Activated gamma-delta T cell treated with anti-CD3 and anti-CD28 coated beads, Interleukin-2, amount 50 U/mL, for 16 hours (primary cell): ENCODE results near the gene FAM149A.

Experiments
- DNase-seq: peaks from one replicate; pipeline ENCODE4 v3.0.0-alpha.2; 2020; ENCODE audit warnings: low read depth

Gene FAM149A

DNA sequence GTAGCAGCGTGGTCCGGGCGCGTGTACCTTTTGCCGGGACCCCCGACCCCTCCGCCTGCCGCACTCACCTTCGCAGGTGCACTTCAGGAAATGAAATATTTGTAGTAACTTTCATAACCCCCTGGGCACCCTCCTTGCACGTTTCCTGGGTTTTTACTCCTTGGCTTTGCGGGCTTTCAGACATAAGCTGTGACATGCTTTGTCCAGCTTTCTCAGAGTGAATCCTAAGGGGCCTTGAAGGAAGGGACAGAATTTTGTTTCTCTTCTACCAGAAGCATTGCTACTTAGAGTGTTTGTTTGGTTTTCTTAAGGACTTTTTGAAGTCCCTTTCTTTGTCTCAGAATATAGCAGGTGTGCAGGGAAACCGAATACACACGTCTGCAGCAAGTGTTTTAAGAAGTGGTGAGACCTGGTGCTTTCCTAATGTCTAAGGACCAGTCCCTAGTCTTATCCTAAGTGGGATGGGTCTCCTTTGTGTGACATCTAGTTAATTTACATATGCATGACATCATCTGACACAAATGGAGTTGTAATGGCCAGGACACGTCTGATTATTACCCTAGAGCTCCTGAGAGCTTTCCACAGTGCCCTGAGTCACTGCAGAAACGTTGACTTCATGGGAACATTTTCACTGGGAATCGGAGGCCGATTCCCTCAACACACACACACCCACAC lies 1.3 kb downstream of the FAM149A start:
- DNase-seq, result no peak

- DNase-seq, result no peak
These were observed 3.4 kb downstream of the FAM149A start for GRCh38 chr4:186107947-186108346.

DNA sequence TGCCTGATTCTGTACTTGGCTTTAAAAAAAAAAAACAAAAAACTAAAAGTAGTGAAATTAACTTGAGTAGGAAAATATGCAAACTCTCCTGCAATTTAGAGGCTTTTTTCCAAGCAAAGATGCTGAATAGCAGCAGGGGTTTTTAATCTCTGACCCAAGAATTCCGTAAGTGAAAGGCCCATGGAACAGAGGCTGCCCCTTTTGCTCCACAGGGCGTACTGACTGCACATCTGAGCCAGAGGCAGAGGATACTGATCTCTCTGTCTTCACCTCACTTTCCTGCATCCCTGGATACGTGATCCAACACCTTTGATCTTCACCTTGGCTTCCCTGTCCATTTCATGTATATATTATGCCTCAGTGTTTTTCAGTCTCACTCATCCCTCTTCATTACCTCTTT lies 3.9 kb downstream of the FAM149A start:
- DNase-seq, result no peak

DNA sequence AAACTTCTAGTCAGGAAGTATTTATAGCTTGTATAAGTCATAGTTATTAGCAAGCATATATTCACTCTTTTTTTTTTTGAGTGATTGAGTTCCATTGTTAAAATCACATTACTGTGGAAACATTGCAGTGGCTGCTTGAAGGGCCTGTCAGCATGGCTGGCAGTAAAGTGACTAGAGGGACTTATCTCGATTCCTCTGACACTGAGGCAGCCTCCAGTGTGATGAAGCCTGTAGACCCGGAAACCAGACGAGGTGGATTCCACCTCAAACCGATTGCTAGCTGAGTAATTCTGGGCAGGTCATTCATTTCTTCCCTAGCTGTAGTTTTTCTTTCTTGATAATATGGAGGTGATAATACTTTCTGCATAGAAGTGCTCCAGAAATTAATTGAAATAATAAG lies 4.7 kb downstream of the FAM149A start:
- DNase-seq, result no peak

DNA sequence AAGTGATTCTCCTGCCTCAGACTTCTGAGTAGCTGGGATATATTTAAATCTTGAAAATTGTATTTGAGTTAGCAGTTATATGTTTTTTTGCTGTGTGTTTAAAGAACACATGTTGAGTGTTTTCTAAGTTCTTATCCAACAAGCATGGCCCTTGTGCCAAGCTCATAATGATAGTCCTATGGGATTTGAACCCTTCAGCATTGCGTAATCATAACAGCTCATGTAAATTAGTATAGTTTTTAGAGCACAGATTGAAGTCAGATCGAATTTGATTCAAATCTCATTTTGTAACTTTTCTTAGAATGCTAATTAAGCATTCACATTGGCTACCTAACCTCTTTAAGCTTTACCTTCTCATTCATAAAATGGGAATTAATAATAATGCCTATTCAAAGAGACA lies 12.2 kb downstream of the FAM149A start:
- no peak for DNase-seq

- DNase-seq, result no peak
These were observed 14.1 kb downstream of the FAM149A start for GRCh38 chr4:186118582-186118981.

GRCh38 chr4:186121057-186121456 lies 16.6 kb downstream of the FAM149A start:
- no peak for DNase-seq

DNA sequence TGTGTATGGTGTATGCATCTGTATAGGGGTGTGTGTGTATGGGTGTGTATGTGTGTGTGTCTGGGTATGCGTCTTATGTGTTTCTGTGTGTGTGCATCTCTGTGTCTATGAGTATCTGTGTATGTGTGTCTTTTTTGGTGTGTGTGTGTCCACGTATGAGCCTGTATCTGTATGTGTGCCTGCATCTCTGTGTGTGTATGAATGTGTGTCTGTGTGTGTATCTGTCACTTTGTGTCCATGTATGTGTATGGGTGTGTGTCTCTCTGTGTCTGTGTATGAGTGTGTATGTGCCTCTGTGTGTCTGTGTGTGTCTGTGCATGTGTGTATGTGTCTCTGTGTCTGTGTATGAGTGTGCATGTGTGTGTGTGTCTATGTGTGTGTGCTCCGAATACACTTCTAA lies 24.3 kb downstream of the FAM149A start:
- no peak for DNase-seq

- no peak for DNase-seq
These were observed 27.4 kb downstream of the FAM149A start for GRCh38 chr4:186131935-186132334.

DNA sequence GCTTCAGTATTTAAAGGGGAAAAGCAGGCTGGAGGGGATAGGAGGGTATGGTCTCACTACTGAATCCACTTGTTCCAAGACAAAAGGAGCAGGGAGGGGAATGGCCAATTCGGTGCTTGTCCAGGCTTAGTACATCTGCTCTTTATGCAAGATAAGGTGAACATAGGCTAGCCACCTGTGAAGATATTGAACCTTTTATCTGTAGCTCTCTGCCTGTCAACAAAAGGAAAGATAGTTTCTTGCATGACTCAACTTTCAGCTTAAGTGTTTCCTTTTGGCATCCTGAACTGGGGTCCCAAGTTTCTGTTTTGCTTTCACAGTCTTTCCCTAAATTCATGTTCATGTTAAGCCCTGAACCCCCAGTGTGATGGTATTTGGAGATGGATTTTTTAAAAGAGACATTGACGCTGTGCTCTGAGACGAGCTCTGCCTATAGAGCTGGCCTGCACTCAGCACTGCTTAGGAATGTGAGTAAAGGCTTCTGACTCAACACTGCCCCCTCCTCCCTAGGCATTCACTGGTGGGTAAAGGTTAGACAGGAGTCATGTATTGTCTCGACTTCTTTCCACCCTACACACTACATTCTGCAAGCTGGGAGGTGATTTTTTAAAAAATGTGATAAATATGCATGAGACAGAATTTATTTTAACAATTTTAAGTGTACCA lies 28.2 kb downstream of the FAM149A start:
- no peak for DNase-seq

GRCh38 chr4:186134257-186134656 lies 29.8 kb downstream of the FAM149A start:
- no peak for DNase-seq

DNA sequence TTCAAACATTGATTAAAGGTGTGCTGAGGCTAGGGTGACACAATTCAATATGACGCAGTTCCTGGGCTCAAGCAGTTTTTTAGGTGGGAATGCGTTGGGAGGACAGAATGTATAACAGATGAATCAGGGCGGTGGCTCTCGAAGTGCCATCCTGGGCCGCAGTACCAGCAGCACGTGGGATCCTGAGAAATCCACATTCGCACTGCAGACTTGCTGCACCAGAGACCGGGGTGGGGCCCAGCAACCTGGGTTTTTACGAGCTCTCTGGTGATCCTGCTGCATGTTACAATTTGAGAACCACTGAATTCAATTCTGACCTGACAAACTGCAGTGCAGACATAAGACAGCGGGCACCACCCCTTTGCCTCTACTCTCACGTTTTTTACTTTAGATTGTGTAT lies 30.4 kb downstream of the FAM149A start:
- DNase-seq, result no peak

DNA sequence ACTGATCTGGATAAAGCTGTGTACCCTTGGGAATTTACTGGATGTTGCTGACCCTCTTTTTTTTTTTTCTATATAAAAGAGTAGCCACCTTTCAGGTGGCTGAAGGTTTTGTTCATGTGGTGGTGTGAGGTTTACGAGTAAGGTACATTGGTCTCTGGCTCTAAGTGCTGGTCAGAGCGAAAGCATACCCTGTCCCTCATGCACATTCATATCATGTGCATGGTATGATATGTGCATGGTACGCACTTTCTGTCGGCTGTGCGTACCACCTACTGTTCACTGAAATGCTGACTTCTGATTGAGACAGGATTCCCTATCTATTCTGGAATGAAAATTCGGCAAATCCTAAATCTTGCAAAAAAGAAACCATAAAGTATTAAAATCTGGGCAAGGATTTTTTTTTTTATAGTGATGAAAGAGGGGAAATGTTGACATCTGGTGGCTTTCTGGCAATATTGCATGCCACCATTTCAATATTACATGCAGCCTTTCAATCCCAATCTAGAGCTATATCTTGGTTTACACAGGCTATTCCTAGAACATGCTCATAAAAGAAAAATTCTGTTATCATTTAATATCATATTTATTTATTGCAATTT lies 32.8 kb downstream of the FAM149A start:
- no peak for DNase-seq

DNA sequence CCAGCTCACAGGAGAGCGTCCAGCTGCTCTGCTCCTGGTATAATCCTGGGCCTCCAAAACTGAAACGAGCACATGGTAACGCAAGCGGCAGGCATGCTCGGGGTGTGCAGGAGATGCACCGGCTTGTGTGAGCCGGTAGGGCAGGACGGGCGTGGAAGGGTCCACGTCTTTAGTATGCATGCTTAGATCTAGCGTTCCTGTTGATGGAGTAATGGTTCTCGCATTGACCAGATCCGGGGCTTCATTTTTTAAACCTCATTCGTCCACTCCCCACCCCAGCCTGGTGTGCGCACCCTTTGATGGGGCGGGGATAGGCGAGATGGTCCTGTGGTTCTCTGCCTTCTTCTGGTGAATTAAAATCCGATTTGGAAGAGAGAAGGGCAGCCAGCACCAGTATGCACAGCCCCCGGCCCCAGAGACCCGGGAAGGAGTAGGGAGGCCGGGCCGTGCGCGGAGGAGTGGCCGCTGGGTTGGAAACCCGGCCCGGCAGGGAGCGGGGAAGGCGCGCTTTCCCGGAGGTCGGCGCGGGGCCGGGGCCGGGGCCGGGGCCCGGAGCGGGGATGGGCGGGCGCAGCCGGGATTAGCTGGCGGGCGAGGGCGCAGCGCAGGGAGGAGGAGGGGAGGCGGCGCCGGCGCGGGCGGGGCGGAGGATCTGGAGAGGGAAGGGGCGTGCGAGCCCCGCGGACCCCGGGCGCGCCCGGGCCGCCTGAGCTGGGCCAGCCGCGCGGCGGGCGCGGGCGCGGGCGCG lies 39.9 kb downstream of the FAM149A start:
- no peak for DNase-seq

GRCh38 chr4:186144946-186145569 lies 40.6 kb downstream of the FAM149A start:
- no peak for DNase-seq

DNA sequence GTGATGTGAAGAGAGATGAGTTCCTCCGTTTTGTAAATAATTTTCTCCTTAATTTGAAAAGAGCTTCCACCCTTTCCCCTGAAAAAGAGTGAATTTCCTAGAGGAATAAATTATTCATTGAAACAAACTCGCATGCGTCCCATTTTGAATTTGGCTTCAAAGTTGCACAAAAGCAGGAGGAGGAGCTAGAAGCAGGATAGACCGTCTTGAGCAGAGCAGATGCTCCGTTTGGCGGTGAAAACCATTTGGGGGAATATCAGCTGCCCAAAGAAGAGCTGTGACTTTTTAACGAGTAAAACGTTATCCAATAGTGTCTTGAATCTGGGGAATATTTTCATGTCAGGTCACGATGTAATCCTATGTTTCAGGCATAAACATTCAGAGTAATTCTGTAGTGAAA lies 42.0 kb downstream of the FAM149A start:
- no peak for DNase-seq

- no peak for DNase-seq
These were observed 44.0 kb downstream of the FAM149A start for GRCh38 chr4:186148336-186148975.

- no peak for DNase-seq
These were observed 45.4 kb downstream of the FAM149A start for GRCh38 chr4:186149872-186150271.

GRCh38 chr4:186150926-186151325 lies 46.4 kb downstream of the FAM149A start:
- no peak for DNase-seq

GRCh38 chr4:186151499-186151898 lies 47.0 kb downstream of the FAM149A start:
- DNase-seq, result no peak

DNA sequence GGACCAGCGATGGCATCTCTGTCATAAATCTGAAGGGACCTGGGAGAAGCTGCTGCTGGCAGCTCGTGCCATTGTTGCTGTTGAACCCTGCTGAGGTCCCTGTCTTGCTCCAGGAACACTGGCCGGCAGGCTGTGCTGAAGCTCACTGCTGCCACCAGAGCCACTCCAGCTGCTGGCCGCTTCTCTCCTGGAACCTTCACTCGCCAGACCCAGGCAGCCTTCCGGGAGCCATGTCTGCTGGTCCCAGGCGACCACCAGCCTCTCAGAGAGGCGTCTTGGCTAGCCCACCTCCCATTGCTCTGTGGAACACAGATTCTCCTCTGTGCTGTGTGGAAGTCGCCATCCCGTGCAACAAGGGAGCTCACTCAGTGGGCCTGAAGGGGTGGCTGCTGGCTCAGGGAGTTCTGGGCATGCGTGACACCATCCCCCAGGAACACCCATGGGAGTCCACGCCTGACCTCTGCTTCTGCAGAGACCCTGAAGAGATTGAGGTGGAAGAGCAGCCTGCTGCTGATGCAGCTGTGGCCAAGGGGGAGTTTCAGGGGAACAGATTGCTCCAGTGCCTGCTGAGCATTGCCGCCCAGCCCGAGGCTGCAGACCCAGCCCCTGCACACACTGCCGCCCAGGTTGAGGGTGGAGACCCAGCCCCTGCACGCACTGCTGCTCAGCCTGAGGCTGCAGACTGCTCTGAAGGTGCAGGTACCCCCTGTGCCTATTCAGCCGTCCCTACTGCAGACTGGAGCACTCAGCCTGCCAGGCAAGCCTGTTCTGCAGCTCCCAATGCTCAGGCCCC lies 53.7 kb downstream of the FAM149A start:
- DNase-seq, result no peak
